HG03135 (cell line): Measurements from ENCODE around the gene FBXO31.
"Not testable (repeated sequence)": the region's sequence is repeated elsewhere in the genome, so short reads cannot be mapped to it uniquely, and the experiment has no call there.

Source experiments
- ATAC-seq: cut with Tn5 transposase; IDR thresholded peaks from one replicate; pipeline ENCODE4 v1.9.1; 2021; ENCODE audit warnings: mild to moderate bottlenecking, moderate library complexity; ENCODE audit not compliant: unreplicated experiment

FBXO31 gene

GRCh38 chr16:87365021-87365713, 18.4 kb downstream of the FBXO31 start:
- ATAC-seq = no peak

GRCh38 chr16:87363771-87364455, 19.7 kb downstream of the FBXO31 start:
- ATAC-seq = no peak

GRCh38 chr16:87362828-87363559, 20.6 kb downstream of the FBXO31 start:
- ATAC-seq = not testable (repeated sequence)

- no peak for ATAC-seq
These were observed 21.5 kb downstream of the FBXO31 start for GRCh38 chr16:87361916-87362619.

- ATAC-seq = no peak
These were observed 22.5 kb downstream of the FBXO31 start for GRCh38 chr16:87360862-87361610.

GRCh38 chr16:87359121-87359520, 24.5 kb downstream of the FBXO31 start:
- no peak for ATAC-seq

- no peak for ATAC-seq
These were observed 24.9 kb downstream of the FBXO31 start for GRCh38 chr16:87358696-87359095.

- ATAC-seq = no peak
These were observed 25.3 kb downstream of the FBXO31 start for GRCh38 chr16:87358250-87358649.

GRCh38 chr16:87356491-87356853, 27.1 kb downstream of the FBXO31 start:
- ATAC-seq = no peak

GRCh38 chr16:87353613-87354012, 30.0 kb downstream of the FBXO31 start:
- ATAC-seq = no peak

GRCh38 chr16:87352818-87353217, 30.8 kb downstream of the FBXO31 start:
- ATAC-seq = no peak

- no peak for ATAC-seq
These were observed 32.3 kb downstream of the FBXO31 start for GRCh38 chr16:87351320-87351698.

GRCh38 chr16:87350681-87351319, 32.8 kb downstream of the FBXO31 start:
- ATAC-seq = no peak

- no peak for ATAC-seq
These were observed 33.5 kb downstream of the FBXO31 start for GRCh38 chr16:87350031-87350430.

GRCh38 chr16:87348616-87349157, 34.9 kb downstream of the FBXO31 start:
- ATAC-seq = no peak

GRCh38 chr16:87347932-87348615, 35.5 kb downstream of the FBXO31 start:
- no peak for ATAC-seq

- ATAC-seq = no peak
These were observed 37.0 kb downstream of the FBXO31 start for GRCh38 chr16:87346517-87347060.

GRCh38 chr16:87345726-87346424, 37.7 kb downstream of the FBXO31 start:
- no peak for ATAC-seq
